Measurements from ENCODE around the gene AGRP.

GRCh38 chr16:67463059-67463458, 20.3 kb downstream of the AGRP start:
- TF ChIP-seq TAF1 (conservative IDR thresholded peaks at IDR 0.05), result no peak
- TF ChIP-seq EGR1 (IDR thresholded peaks at IDR 0.05; ENCODE audit: low read depth in 2 of 2), result no peak
- no peak for TF ChIP-seq CTCF (IDR thresholded peaks at IDR 0.05; ENCODE audit: low read depth, low read length, missing input control)
- TF ChIP-seq RAD21 (IDR thresholded peaks at IDR 0.05), result no peak
- no peak for TF ChIP-seq REST (IDR thresholded peaks at IDR 0.05)
- TF ChIP-seq MAX (IDR thresholded peaks at IDR 0.05), result no peak
- no peak for TF ChIP-seq JUND (IDR thresholded peaks at IDR 0.05)
- no peak for TF ChIP-seq RXRA (IDR thresholded peaks at IDR 0.05)
- no peak for TF ChIP-seq YY1 (IDR thresholded peaks at IDR 0.05)
